Activated CD8-positive, alpha-beta T cell treated with anti-CD3 and anti-CD28 coated beads for 36 hours (primary cell): ENCODE results near the gene PRKN. TPM values are rescaled to one million over a fixed set of nuclear protein-coding genes. Genes with fewer than 3 reads are reported as not detected.

Experiments
- ATAC-seq: fragments of 200-7000 bp; cut with Tn5 transposase; one replicate; pipeline ENCODE4 v1.10.0; 2021; ENCODE audit warnings: mild to moderate bottlenecking, moderate library complexity
- CTCF ChIA-PET: fragments of 350-600 bp; sonication (Branson Sonifier 250); formaldehyde crosslinking; loops from one replicate; lab custom pipeline; 2021; ENCODE audit warnings: antibody characterized with exemption; lab: Charles Lee
- POLR2A ChIA-PET: fragments of 350-600 bp; sonication (Branson Sonifier 250); formaldehyde crosslinking; loops from one replicate; lab custom pipeline; 2021; ENCODE audit warnings: antibody characterized with exemption; lab: Charles Lee
- DNase-seq: peaks from one replicate; pipeline ENCODE4 v3.0.0-alpha.2; 2020
- H3K27ac Mint-ChIP-seq: one replicate; pipeline ENCODE4 v1.8.0; 2021; ENCODE audit warnings: mild to moderate bottlenecking, mixed read lengths
- H3K27me3 Mint-ChIP-seq: one replicate; pipeline ENCODE4 v1.8.0; 2021; ENCODE audit warnings: mixed read lengths
- H3K36me3 Mint-ChIP-seq: one replicate; pipeline ENCODE4 v1.8.0; 2021; ENCODE audit warnings: low read depth, mixed read lengths
- H3K4me1 Mint-ChIP-seq: one replicate; pipeline ENCODE4 v1.8.0; 2021; ENCODE audit warnings: low read depth, mixed read lengths
- H3K4me3 Mint-ChIP-seq: one replicate; pipeline ENCODE4 v1.8.0; 2021; ENCODE audit warnings: mild to moderate bottlenecking, moderate library complexity, mixed read lengths
- H3K9me3 Mint-ChIP-seq: one replicate; pipeline ENCODE4 v1.8.0; 2021; ENCODE audit warnings: mixed read lengths
- CTCF ChIP-seq: fragments of 200-600 bp; IDR thresholded peaks from one replicate; pipeline ENCODE4 v1.8.0; 2022; ENCODE audit warnings: antibody characterized with exemption, mild to moderate bottlenecking
- intact Hi-C: fragments of 100-400 bp; cut with micrococcal nuclease; formaldehyde crosslinking; loops from one replicate; pipeline ENCODE4 v1.10.0; 2022
- total RNA-seq, 2 experiments: library from RNA; stranded (reverse); gene quantifications; one replicate each; pipeline ENCODE4 v1.2.3, GENCODE V29; 2021

Gene PRKN
- total RNA-seq, 2 experiments from 2014 or later: 1.2 to 1.4 TPM

- Mint-ChIP-seq H3K4me3 (no peak overlapping the region), H3K36me3 (no peaks in the 10 kb centered on the region), H3K27me3 (no peaks in the 10 kb centered on the region), H3K4me1 (no peaks in the 10 kb centered on the region), H3K27ac (no peak overlapping the region), H3K9me3 (peaks cover 2% of the 10 kb centered on the region)
- no peak for DNase-seq
- POLR2A ChIA-PET: no interaction called here
- no peak for ATAC-seq
- CTCF ChIA-PET: no interaction called here
- intact Hi-C loops: no loop called here
- no peak for TF ChIP-seq CTCF
Observed at GRCh38 chr6:162474722-162475121, 252.8 kb downstream of the PRKN start.

- CTCF ChIA-PET: no interaction called here
- POLR2A ChIA-PET: no interaction called here
- H3K4me3 Mint-ChIP-seq: no peak overlapping the region
- H3K4me1 Mint-ChIP-seq: no peaks in the 10 kb centered on the region
- H3K9me3 Mint-ChIP-seq: peaks cover 2% of the 10 kb centered on the region
- no peak for DNase-seq
- no peak for TF ChIP-seq CTCF
- intact Hi-C loops: no loop called here
- ATAC-seq: no peak
- no peaks in the 10 kb centered on the region for H3K36me3 Mint-ChIP-seq
- H3K27ac Mint-ChIP-seq: no peak overlapping the region
- no peaks in the 10 kb centered on the region for H3K27me3 Mint-ChIP-seq
Observed at GRCh38 chr6:162471842-162472241, 255.7 kb downstream of the PRKN start.

GRCh38 chr6:162468326-162468725, 259.2 kb downstream of the PRKN start:
- no peaks in the 10 kb centered on the region for H3K27me3 Mint-ChIP-seq
- no peak overlapping the region for H3K4me3 Mint-ChIP-seq
- no peaks in the 10 kb centered on the region for H3K36me3 Mint-ChIP-seq
- ChIA-PET POLR2A (no interaction called here), CTCF (no interaction called here)
- no peaks in the 10 kb centered on the region for H3K4me1 Mint-ChIP-seq
- no peak for DNase-seq
- no peak for ATAC-seq
- no peak for TF ChIP-seq CTCF
- H3K9me3 Mint-ChIP-seq: no peaks in the 10 kb centered on the region
- H3K27ac Mint-ChIP-seq: no peak overlapping the region
- intact Hi-C loops: no loop called here

- no peaks in the 10 kb centered on the region for H3K36me3 Mint-ChIP-seq
- DNase-seq: no peak
- no peaks in the 10 kb centered on the region for H3K4me1 Mint-ChIP-seq
- no peak overlapping the region for H3K27ac Mint-ChIP-seq
- intact Hi-C loops: no loop called here
- no peaks in the 10 kb centered on the region for H3K27me3 Mint-ChIP-seq
- ATAC-seq: no peak
- ChIA-PET POLR2A (no interaction called here), CTCF (no interaction called here)
- no peaks in the 10 kb centered on the region for H3K9me3 Mint-ChIP-seq
- H3K4me3 Mint-ChIP-seq: no peak overlapping the region
- no peak for TF ChIP-seq CTCF
Observed at GRCh38 chr6:162467679-162468078, 259.9 kb downstream of the PRKN start.

- H3K4me3 Mint-ChIP-seq: no peak overlapping the region
- TF ChIP-seq CTCF: no peak
- no peaks in the 10 kb centered on the region for H3K36me3 Mint-ChIP-seq
- H3K4me1 Mint-ChIP-seq: no peaks in the 10 kb centered on the region
- intact Hi-C loops: no loop called here
- H3K9me3 Mint-ChIP-seq: no peaks in the 10 kb centered on the region
- ChIA-PET POLR2A (no interaction called here), CTCF (no interaction called here)
- DNase-seq (no peak), ATAC-seq (no peak)
- H3K27me3 Mint-ChIP-seq: no peaks in the 10 kb centered on the region
- no peak overlapping the region for H3K27ac Mint-ChIP-seq
Observed at GRCh38 chr6:162463576-162463975, 264.0 kb downstream of the PRKN start.
